CD4-positive, alpha-beta T cell treated with Interleukin-4 for 4 hours (primary cell): Measurements from ENCODE around the gene OGG1.

Experiments used
- DNase-seq: peaks from one replicate; pipeline ENCODE4 v3.0.0-alpha.2; 2020

OGG1 gene

DNA sequence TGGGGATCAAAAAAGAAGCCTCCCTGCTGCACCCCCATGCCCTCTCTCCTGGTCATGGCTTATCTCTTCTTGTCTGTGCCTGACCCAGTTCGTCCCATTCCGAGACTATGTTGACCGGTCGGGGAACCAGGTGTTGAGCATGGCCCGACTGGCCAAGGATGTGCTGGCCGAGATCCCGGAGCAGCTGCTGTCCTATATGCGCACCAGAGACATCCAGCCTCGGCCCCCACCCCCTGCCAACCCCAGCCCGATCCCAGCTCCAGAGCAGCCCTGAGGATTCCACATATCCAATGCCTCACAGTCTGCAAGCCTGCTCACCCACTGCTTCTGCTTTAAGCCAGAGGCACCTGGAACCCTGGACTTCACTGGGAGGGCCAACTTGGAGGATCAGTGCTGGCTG lies 20.3 kb upstream of the OGG1 start:
- DNase-seq, result no peak

GRCh38 chr3:9730657-9731205 lies 19.0 kb upstream of the OGG1 start:
- DNase-seq, result no peak

GRCh38 chr3:9731206-9732079 lies 18.3 kb upstream of the OGG1 start, which contains the start of gene BRPF1:
Gene BRPF1, plus strand, starts transcription at chr3:9731735. Its CDS starts 2,406 bp downstream, at chr3:9734141.
- peak; percentile 100 for DNase-seq

DNA sequence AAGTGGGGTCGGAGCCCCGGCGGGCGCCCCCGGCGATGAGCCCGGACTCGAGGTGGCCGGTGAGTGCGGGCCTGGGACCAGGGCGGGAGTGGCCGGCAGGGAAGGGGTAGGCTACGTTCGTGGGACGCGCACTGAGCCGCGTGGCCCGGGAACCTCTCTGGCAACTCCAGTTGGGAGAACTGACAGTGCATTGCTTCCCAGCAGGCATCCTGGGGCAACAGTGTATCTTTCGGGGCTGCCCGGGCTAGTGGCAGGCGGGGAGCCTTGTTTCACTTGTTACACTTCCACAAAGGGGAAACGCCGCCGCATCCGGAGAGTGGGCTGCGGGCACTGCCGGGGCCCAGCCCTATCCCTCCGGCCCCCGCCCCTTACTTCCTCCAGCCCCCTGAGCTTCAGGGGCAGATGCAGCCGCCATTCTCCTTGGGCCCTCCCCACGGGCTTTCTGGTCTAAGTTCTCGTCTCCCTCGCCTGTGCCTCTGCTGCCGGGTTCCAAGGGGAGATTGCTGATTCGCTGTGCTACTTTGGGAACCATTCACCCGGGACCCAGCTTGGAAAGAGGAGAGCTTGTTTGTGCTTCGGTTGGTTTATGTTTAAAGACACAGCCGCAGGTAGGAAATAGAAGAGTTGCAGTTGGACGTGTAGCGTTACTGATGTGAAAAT lies 17.5 kb upstream of the OGG1 start:
- peak; percentile 32 for DNase-seq

GRCh38 chr3:9732740-9733115 lies 17.0 kb upstream of the OGG1 start:
- no peak for DNase-seq

DNA sequence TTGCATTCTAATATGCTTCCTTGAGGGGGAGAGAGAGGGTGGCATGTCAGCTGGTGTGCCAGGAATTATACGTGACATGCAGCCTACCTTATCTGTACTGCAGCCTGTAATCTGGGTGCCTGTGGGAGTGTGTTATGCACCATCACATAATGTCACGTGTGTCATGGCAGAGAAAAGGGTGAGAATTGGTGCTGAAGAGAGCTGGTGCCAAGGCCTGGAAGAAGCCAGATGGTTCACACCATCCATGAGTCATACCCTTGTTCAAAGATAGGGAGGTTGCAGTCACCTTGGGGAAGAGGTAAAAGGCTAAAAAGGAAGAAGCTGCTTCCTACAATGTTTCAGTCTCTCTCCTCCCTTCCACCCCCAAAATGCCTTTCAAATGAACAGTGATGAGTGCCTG lies 12.9 kb upstream of the OGG1 start:
- no peak for DNase-seq

- no peak for DNase-seq
These were observed 10.6 kb upstream of the OGG1 start for GRCh38 chr3:9739181-9739580.

- DNase-seq, result no peak
These were observed 7.2 kb upstream of the OGG1 start for GRCh38 chr3:9742560-9742959.

- DNase-seq, result no peak
These were observed 6.2 kb upstream of the OGG1 start for GRCh38 chr3:9743548-9743947.

DNA sequence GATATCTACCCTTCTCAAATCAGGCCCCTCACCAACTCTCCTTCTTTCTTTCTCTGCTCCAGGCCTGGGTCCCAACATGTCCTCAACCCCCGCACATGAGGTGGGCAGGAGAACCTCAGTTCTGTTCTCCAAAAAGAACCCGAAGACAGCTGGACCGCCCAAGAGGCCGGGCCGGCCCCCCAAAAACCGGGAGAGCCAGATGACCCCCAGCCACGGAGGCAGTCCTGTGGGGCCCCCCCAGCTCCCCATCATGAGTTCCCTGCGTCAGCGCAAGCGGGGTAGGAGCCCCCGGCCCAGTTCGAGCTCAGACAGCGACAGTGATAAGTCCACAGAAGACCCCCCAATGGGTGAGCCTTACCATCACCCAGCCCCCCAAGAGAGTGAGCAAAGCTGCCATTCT lies 5.6 kb upstream of the OGG1 start:
- DNase-seq, result no peak

- no peak for DNase-seq
These were observed 4.2 kb upstream of the OGG1 start for GRCh38 chr3:9745521-9745920.

DNA sequence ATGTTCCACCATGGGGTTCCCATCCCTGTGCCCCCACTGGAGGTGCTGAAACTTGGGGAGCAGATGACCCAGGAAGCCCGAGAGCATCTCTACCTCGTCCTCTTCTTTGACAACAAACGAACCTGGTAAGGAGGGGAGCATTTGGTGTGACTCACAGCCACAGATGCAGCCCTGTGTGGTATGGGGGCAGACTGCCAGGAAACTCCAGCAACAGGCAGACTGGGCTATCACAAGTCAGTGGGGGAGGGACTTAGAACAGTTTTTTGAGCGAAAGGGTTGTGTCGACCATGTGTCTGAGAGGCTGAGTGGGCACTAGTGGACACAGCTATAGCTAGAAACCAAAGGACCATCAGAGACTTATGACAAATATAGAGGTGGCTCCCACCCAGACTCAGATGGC lies 3.4 kb upstream of the OGG1 start:
- no peak for DNase-seq

GRCh38 chr3:9747267-9747666 lies 2.5 kb upstream of the OGG1 start:
- no peak for DNase-seq

DNA sequence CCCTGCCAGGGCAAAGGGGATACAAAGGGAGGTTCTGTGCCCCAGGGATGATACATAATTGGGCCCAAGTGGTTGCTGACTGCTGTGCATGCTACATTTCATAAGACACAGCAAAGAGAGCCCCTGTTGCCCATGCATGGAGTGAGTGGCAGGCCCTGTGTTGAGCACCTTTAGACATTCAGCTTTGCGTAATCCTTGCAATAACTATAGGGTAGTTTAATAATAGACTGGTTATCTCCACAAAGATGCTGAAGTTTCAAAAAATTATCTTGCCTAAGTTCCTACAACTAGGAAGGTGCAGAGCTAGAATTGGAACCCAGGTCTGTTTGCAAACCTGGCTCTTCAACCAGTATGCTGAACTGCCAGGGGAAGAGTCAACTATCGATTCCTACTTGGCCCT lies 1.7 kb upstream of the OGG1 start:
- DNase-seq, result no peak

DNA sequence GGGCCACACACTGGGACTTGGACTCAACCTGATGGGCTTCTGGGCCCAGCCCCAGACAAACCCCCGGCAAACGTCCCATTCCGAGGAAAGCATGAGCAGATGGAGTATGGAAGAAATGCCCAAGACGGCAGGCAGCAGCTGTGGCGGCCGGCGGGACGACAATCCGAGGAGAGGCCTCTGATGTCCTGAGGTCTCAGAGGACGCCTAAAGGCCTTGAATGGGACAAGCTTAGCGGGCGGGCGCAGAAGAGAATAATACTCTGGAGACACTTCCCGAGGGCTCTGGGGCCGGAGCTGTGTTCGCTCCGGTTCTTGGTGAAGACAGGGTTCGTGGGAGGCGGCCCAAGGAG lies 482 bp upstream of the OGG1 start:
- no peak for DNase-seq

GRCh38 chr3:9750556-9751411 lies 1.0 kb downstream of the OGG1 start:
- DNase-seq, result no peak

DNA sequence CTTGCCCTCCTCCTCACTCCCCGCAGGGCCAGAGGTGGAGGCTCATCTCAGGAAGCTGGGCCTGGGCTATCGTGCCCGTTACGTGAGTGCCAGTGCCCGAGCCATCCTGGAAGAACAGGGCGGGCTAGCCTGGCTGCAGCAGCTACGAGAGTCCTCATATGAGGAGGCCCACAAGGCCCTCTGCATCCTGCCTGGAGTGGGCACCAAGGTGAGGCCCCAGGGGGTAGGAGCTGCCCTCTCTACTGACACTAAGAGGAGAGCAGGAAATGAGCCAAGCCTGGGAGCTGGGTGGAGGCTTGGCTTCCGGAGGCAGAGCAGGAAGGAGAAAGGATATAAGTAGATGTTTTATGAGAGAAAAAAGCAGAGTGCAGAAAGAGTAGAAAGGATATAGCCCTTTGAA lies 4.9 kb downstream of the OGG1 start:
- no peak for DNase-seq

DNA sequence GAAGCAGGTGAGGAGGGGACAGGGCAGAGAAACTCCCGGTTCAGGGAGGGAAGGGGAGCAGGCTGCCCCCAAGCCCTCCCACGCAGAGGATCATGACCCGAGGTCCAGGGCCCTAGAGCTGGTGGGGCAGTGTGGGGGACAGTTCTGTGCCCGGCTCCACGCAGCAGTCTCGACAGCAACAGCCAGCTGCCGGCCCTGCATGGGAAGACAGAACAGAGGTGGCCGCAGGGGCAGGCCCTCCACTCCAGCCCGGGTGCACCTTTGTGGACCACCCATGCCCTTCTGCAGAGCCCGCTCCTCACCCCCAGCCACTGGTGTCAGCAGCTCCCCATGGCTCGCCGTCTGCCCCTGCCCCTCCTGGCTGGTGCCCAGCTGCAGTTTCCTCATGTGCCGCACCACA lies 7.7 kb downstream of the OGG1 start:
- no peak for DNase-seq

GRCh38 chr3:9760779-9761505 lies 11.2 kb downstream of the OGG1 start:
- no peak for DNase-seq

- DNase-seq, result no peak
These were observed 12.2 kb downstream of the OGG1 start for GRCh38 chr3:9761919-9762318.

GRCh38 chr3:9762871-9763270 lies 13.1 kb downstream of the OGG1 start:
- DNase-seq, result no peak

DNA sequence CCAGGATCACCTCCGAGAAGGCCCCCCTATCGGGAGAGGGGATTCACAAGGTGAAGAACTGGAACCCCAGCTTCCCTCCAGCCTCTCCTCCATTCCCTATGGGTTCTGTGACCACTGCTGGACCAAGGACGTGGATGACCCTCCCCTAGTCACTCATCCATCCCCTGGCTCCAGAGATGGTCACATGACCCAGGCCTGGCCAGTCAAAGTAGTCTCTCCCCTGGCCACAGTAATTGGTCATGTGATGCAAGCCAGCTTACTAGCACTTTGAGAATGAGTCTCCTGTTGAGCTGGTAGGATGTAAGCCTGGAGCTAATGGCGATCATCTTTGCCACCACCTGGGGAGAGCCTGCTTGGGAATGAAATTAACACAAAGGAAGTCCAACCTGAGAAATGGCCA lies 16.1 kb downstream of the OGG1 start:
- DNase-seq, result no peak

- DNase-seq, result no peak
These were observed 17.7 kb downstream of the OGG1 start for GRCh38 chr3:9767418-9767817.
